MM.1S (cell line): ENCODE results near the gene INO80.

Experiments used
- DNase-seq: peaks from one replicate; pipeline ENCODE4 v3.0.0-alpha.2; 2015
- H2AFZ ChIP-seq: fragments of 300-600 bp; sonication (generic); 2 replicates; pipeline ENCODE4 v1.6.0; 2016; ENCODE audit warnings: antibody characterized with exemption, low read length
- H3F3A ChIP-seq: fragments of 300-600 bp; sonication (generic); 2 replicates; pipeline ENCODE4 v1.6.1; 2016; ENCODE audit warnings: mild to moderate bottlenecking, antibody characterized with exemption, low read length, moderate library complexity, mixed read lengths; ENCODE audit not compliant: insufficient read depth
- H3K27ac ChIP-seq: fragments of 300-600 bp; sonication (generic); 2 replicates; pipeline ENCODE4 v1.5.1; 2016; ENCODE audit warnings: mild to moderate bottlenecking, low read length
- H3K27me3 ChIP-seq: fragments of 300-600 bp; sonication (generic); replicated peaks from 2 replicates; pipeline ENCODE4 v1.6.0; 2016; ENCODE audit warnings: low read length; ENCODE audit not compliant: insufficient read depth
- H3K36me3 ChIP-seq: fragments of 300-600 bp; sonication (generic); replicated peaks from 2 replicates; pipeline ENCODE4 v1.6.1; 2016; ENCODE audit warnings: mild to moderate bottlenecking, low read length, mixed read lengths; ENCODE audit not compliant: insufficient read depth
- H3K4me1 ChIP-seq: fragments of 300-600 bp; sonication (generic); 2 replicates; pipeline ENCODE4 v1.6.1; 2016; ENCODE audit warnings: low read length, mixed read lengths
- H3K4me2 ChIP-seq: fragments of 300-600 bp; sonication (generic); 2 replicates; pipeline ENCODE4 v1.6.0; 2016; ENCODE audit warnings: low read depth, low read length
- H3K4me3 ChIP-seq: fragments of 300-600 bp; sonication (generic); 2 replicates; pipeline ENCODE4 v1.5.1; 2016; ENCODE audit warnings: low read length, mixed read lengths
- H3K79me2 ChIP-seq: fragments of 300-600 bp; sonication (generic); 2 replicates; pipeline ENCODE4 v1.6.1; 2016; ENCODE audit warnings: mixed run types, low read length, mixed read lengths
- H3K9ac ChIP-seq: fragments of 300-600 bp; sonication (generic); 2 replicates; pipeline ENCODE4 v1.6.1; 2016; ENCODE audit warnings: low read length, mixed read lengths
- H3K9me2 ChIP-seq: fragments of 300-600 bp; sonication (generic); replicated peaks from 2 replicates; pipeline ENCODE4 v1.6.1; 2016; ENCODE audit warnings: mild to moderate bottlenecking, low read length, mixed read lengths; ENCODE audit not compliant: insufficient read depth
- H3K9me3 ChIP-seq: fragments of 300-600 bp; sonication (generic); replicated peaks from 2 replicates; pipeline ENCODE4 v1.6.1; 2016; ENCODE audit warnings: mild to moderate bottlenecking, low read length, mixed read lengths; ENCODE audit not compliant: insufficient read depth
- H4K20me1 ChIP-seq: fragments of 300-600 bp; sonication (generic); 2 replicates; pipeline ENCODE4 v1.6.1; 2016; ENCODE audit warnings: mild to moderate bottlenecking, low read length, moderate library complexity, mixed read lengths; ENCODE audit not compliant: insufficient read depth
- CTCF ChIP-seq: fragments of 300-600 bp; sonication (generic); IDR thresholded peaks from 2 replicates; pipeline ENCODE4 v1.5.1; 2016; ENCODE audit warnings: antibody characterized with exemption, low read length, mixed read lengths
- EZH2 ChIP-seq: fragments of 300-600 bp; sonication (generic); optimal IDR thresholded peaks from 2 replicates; pipeline ENCODE3; 2017; ENCODE audit warnings: low read depth, mild to moderate bottlenecking, antibody characterized with exemption, low read length, mixed read lengths
- EZH2phosphoT487 ChIP-seq: fragments of 300-600 bp; sonication (generic); IDR thresholded peaks from 2 replicates; pipeline ENCODE4 v1.6.1; 2018; ENCODE audit warnings: antibody characterized with exemption, low read length

INO80 gene

GRCh38 chr15:41055706-41056105 is 60.4 kb downstream of the INO80 start:
- H3K4me1 ChIP-seq, result no peaks in the 10 kb centered on the region
- no peak overlapping the region for H3K9ac ChIP-seq
- H3K36me3 ChIP-seq, result peaks cover 21% of the 10 kb centered on the region; the same call in 1 of the 2 replicates
- H3K79me2 ChIP-seq, result no peaks in the 10 kb centered on the region
- no peaks in the 10 kb centered on the region for H4K20me1 ChIP-seq
- H3K4me3 ChIP-seq, result no peak overlapping the region
- no peaks in the 10 kb centered on the region for H3K27me3 ChIP-seq
- no peaks in the 10 kb centered on the region for H3K9me2 ChIP-seq
- no peak for DNase-seq
- H3K4me2 ChIP-seq, result no peak overlapping the region
- no peak overlapping the region for H2AFZ ChIP-seq
- H3F3A ChIP-seq, result no peaks in the 10 kb centered on the region
- TF ChIP-seq EZH2 (no peak), EZH2phosphoT487 (no peak), CTCF (no peak)
- H3K9me3 ChIP-seq, result no peaks in the 10 kb centered on the region
- no peak overlapping the region for H3K27ac ChIP-seq

- H3K36me3 ChIP-seq, result peaks cover 17% of the 10 kb centered on the region; the same call in 1 of the 2 replicates
- TF ChIP-seq CTCF (no peak), EZH2phosphoT487 (no peak), EZH2 (no peak)
Observed at GRCh38 chr15:41051139-41051538, 64.9 kb downstream of the INO80 start.

GRCh38 chr15:41048852-41049251 is 67.2 kb downstream of the INO80 start:
- Histone ChIP-seq H3K9me3 (no peaks in the 10 kb centered on the region), H3K9ac (no peak overlapping the region), H3F3A (peaks cover 12% of the 10 kb centered on the region), H3K79me2 (peaks cover 3% of the 10 kb centered on the region; the same call in 1 of the 2 replicates), H2AFZ (no peak overlapping the region), H3K4me3 (no peak overlapping the region), H3K9me2 (no peaks in the 10 kb centered on the region), H4K20me1 (peaks cover 5% of the 10 kb centered on the region; the same call in 1 of the 2 replicates), H3K27ac (no peak overlapping the region), H3K4me2 (peak overlapping the region; percentile 22), H3K36me3 (peaks cover 9% of the 10 kb centered on the region; the same call in 1 of the 2 replicates), H3K4me1 (peaks cover 17% of the 10 kb centered on the region), H3K27me3 (no peaks in the 10 kb centered on the region)
- DNase-seq, result no peak
- TF ChIP-seq EZH2phosphoT487, result no peak
- no peak for TF ChIP-seq CTCF
- no peak for TF ChIP-seq EZH2

More at GRCh38 chr15:41051139-41051538, 64.9 kb downstream of the INO80 start:
- Histone ChIP-seq H3K27ac (no peak overlapping the region), H3K4me1 (peaks cover 17% of the 10 kb centered on the region), H3K79me2 (peaks cover 3% of the 10 kb centered on the region; the same call in 1 of the 2 replicates), H3K27me3 (no peaks in the 10 kb centered on the region), H3F3A (peaks cover 12% of the 10 kb centered on the region), H3K4me2 (no peak overlapping the region), H4K20me1 (no peaks in the 10 kb centered on the region), H3K9me3 (no peaks in the 10 kb centered on the region), H3K4me3 (no peak overlapping the region), H2AFZ (no peak overlapping the region), H3K9ac (no peak overlapping the region), H3K9me2 (no peaks in the 10 kb centered on the region)
- DNase-seq, result no peak
